ENCODE data around the gene PIK3C2G.

PIK3C2G gene

DNA sequence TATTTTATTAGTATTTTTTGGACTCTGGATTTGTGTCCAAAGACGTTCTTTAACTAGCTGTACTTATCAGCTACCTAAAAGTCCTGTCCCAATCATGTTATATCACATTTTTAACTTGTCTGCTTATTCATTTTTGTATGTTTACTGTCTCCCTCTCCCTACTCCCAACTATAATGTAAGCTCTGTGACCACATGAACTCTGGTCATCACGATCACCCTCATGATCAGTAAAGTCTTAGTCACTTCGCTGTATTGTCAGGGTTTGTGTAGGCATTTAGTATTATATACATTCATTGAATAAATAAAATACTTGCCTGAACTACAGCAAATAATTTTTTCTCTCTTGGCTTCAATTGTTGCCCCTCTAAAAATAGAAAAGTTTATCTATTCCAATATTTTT lies 211.0 kb downstream of the PIK3C2G start:
- H3K4me3 ChIP-seq (ENCODE audit: low read length), result no peak overlapping the region
- no peak for TF ChIP-seq EZH2phosphoT487 (IDR thresholded peaks at IDR 0.05; ENCODE audit: borderline replicate concordance, low read length)
- TF ChIP-seq, protein P1, sequence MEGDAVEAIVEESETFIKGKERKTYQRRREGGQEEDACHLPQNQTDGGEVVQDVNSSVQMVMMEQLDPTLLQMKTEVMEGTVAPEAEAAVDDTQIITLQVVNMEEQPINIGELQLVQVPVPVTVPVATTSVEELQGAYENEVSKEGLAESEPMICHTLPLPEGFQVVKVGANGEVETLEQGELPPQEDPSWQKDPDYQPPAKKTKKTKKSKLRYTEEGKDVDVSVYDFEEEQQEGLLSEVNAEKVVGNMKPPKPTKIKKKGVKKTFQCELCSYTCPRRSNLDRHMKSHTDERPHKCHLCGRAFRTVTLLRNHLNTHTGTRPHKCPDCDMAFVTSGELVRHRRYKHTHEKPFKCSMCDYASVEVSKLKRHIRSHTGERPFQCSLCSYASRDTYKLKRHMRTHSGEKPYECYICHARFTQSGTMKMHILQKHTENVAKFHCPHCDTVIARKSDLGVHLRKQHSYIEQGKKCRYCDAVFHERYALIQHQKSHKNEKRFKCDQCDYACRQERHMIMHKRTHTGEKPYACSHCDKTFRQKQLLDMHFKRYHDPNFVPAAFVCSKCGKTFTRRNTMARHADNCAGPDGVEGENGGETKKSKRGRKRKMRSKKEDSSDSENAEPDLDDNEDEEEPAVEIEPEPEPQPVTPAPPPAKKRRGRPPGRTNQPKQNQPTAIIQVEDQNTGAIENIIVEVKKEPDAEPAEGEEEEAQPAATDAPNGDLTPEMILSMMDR (IDR thresholded peaks at IDR 0.05; ENCODE audit: low read depth, low read length, poor library complexity, severe bottlenecking), result no peak

DNA sequence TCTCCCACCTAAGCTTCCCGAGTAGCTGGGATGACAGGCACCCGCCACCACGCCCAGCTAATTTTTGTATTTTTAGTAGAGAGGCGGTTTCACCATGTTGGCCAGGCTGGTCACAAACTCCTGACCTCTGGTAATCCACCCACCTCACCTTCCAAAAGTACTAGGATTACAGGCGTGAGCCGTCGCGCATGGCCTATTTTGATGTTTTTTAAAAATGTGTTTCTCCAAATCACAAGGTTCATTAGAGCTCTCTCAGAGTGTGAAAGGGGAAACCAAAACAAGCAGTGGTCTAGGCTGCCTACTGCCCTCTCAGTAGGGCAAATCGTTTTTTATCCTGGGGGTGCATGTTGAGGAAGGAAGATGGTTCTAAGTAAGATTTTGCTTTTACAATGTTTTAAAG lies 211.5 kb downstream of the PIK3C2G start:
- Histone ChIP-seq H3K9me3 (ENCODE audit: control insufficient read depth, insufficient read depth, low read length) (no peaks in the 10 kb centered on the region), H3K9me2 (replicated peaks; ENCODE audit: control insufficient read depth, low read length) (no peaks in the 10 kb centered on the region; the same call in 1 of the 2 replicates), H3K79me2 (ENCODE audit: control insufficient read depth, low read length) (no peaks in the 10 kb centered on the region), H3F3A (ENCODE audit: control insufficient read depth, insufficient read depth) (no peaks in the 10 kb centered on the region), H4K20me1 (ENCODE audit: control insufficient read depth, insufficient read depth, low read depth, low read length) (no peaks in the 10 kb centered on the region), H3K4me2 (ENCODE audit: low read length) (no peak overlapping the region), H3K36me3 (ENCODE audit: control insufficient read depth, low read length) (no peaks in the 10 kb centered on the region), H3K27me3 (ENCODE audit: control insufficient read depth, low read length) (no peaks in the 10 kb centered on the region), H3K27ac (ENCODE audit: low read depth, low read length) (no peak overlapping the region), H3K4me3 (ENCODE audit: low read length) (no peak overlapping the region), H3K4me1 (ENCODE audit: control insufficient read depth, low read length) (no peaks in the 10 kb centered on the region)
- TF ChIP-seq, protein P1 (IDR thresholded peaks at IDR 0.05; ENCODE audit: low read depth, low read length, poor library complexity, severe bottlenecking), result no peak
- TF ChIP-seq EZH2phosphoT487 (IDR thresholded peaks at IDR 0.05; ENCODE audit: borderline replicate concordance, low read length), result no peak

More for the DNA sequence above, 211.0 kb downstream of the PIK3C2G start:
- no peaks in the 10 kb centered on the region for H3K4me1 ChIP-seq (ENCODE audit: control insufficient read depth, low read length)
- no peaks in the 10 kb centered on the region for H3K9me3 ChIP-seq (ENCODE audit: control insufficient read depth, insufficient read depth, low read length)
- no peaks in the 10 kb centered on the region for H4K20me1 ChIP-seq (ENCODE audit: control insufficient read depth, insufficient read depth, low read depth, low read length)
- no peaks in the 10 kb centered on the region for H3K27me3 ChIP-seq (ENCODE audit: control insufficient read depth, low read length)
- no peak overlapping the region for H3K27ac ChIP-seq (ENCODE audit: low read depth, low read length)
- no peaks in the 10 kb centered on the region for H3K36me3 ChIP-seq (ENCODE audit: control insufficient read depth, low read length)
- no peaks in the 10 kb centered on the region for H3K79me2 ChIP-seq (ENCODE audit: control insufficient read depth, low read length)
- H3K9me2 ChIP-seq (replicated peaks; ENCODE audit: control insufficient read depth, low read length), result no peaks in the 10 kb centered on the region; the same call in 1 of the 2 replicates
- H3K4me2 ChIP-seq (ENCODE audit: low read length), result no peak overlapping the region
- no peaks in the 10 kb centered on the region for H3F3A ChIP-seq (ENCODE audit: control insufficient read depth, insufficient read depth)

DNA sequence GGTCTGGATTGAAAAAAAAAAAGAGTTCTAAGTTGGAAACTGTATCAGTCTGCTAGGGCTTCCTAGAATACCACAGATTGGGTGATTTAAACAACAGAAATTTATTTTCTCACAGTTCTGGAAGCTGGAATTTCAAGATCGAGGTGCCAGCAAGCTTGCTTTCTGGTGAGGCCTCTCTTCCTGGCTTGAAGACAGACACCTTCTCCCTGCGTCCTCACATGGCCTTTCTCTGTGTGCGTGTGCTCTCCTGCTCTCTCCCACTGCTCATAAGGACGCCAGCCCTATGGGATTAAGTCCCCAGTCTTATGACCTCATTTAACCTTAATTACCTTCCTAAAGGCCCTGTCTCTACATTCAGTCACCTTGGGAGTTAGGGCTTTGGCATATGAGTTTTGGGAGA lies 215.5 kb downstream of the PIK3C2G start:
- no peak overlapping the region for H3K4me2 ChIP-seq (ENCODE audit: low read length)
- H3F3A ChIP-seq (ENCODE audit: control insufficient read depth, insufficient read depth), result no peaks in the 10 kb centered on the region
- no peaks in the 10 kb centered on the region for H3K27me3 ChIP-seq (ENCODE audit: control insufficient read depth, low read length)
- H3K36me3 ChIP-seq (ENCODE audit: control insufficient read depth, low read length), result no peaks in the 10 kb centered on the region
- no peak for TF ChIP-seq EZH2phosphoT487 (IDR thresholded peaks at IDR 0.05; ENCODE audit: borderline replicate concordance, low read length)
- TF ChIP-seq, protein P1 (IDR thresholded peaks at IDR 0.05; ENCODE audit: low read depth, low read length, poor library complexity, severe bottlenecking), result no peak
- H3K79me2 ChIP-seq (ENCODE audit: control insufficient read depth, low read length), result no peaks in the 10 kb centered on the region
- H3K27ac ChIP-seq (ENCODE audit: low read depth, low read length), result no peak overlapping the region
- no peaks in the 10 kb centered on the region for H3K9me3 ChIP-seq (ENCODE audit: control insufficient read depth, insufficient read depth, low read length)
- H3K9me2 ChIP-seq (replicated peaks; ENCODE audit: control insufficient read depth, low read length), result no peaks in the 10 kb centered on the region; the same call in 1 of the 2 replicates
- H3K4me3 ChIP-seq (ENCODE audit: low read length), result no peak overlapping the region
- no peaks in the 10 kb centered on the region for H3K4me1 ChIP-seq (ENCODE audit: control insufficient read depth, low read length)
- no peaks in the 10 kb centered on the region for H4K20me1 ChIP-seq (ENCODE audit: control insufficient read depth, insufficient read depth, low read depth, low read length)
